IPS-18c (cell line): ENCODE data around the gene PPP2R5C.
"Not testable (repeated sequence)": the region's sequence is repeated elsewhere in the genome, so short reads cannot be mapped to it uniquely, and the experiment has no call there.

ENCODE experiments used
- H3K4me3 ChIP-seq: 2 replicates; pipeline ENCODE4 v1.7.0; 2013; ENCODE audit warnings: low read depth, mild to moderate bottlenecking, low read length, moderate library complexity; ENCODE audit not compliant: insufficient read depth
- H3K9me3 ChIP-seq: one replicate; pipeline ENCODE4 v1.6.1; 2013; ENCODE audit warnings: mild to moderate bottlenecking, low read length, moderate library complexity; ENCODE audit not compliant: control insufficient read depth, insufficient read depth

The PPP2R5C gene

DNA sequence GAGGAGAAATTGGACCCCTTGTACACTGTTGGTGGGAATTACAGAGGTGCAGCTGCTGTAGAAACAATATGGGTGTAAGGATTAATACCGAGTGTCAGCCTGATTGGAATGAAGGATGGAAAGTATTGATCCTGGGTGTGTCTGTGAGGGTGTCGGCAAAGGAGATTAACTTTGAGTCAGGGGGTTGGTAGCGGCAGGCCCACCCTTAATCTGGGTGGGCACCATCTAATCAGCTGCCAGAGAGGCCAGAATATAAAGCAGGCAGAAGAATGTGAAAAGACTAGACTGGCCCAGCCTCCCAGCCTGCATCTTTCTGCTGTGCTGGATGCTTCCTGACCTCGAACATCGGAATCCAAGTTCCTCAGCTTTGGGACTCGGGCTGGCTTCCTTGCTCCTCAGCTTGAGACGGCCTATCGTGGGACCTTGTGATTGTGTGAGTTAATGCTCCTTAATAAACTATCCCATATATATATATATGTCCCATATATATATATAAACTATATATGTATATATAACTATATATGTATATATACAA is 38.4 kb upstream of the PPP2R5C start:
- H3K4me3 ChIP-seq: no peak overlapping the region
- H3K9me3 ChIP-seq: no peaks in the 10 kb centered on the region

DNA sequence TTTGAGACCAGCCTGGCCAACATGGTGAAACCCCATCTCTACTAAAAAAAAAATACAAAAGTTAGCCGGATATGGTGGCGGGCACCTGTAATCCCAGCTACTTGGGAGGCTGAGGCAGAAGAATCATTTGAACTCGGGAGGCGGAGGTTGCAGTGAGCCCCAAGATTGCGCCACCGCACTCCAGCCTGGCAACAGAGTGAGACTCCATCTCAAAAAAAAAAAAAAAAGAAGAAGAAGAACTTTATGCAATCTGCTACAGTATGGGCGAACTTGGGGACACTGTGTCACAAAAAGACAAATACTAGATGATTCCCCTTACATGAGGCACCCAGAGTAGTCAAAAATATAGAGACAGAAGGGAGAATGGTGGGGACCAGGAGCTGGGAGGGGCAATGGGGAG is 35.9 kb upstream of the PPP2R5C start:
- H3K4me3 ChIP-seq, H3K9me3 ChIP-seq: not testable (repeated sequence)

DNA sequence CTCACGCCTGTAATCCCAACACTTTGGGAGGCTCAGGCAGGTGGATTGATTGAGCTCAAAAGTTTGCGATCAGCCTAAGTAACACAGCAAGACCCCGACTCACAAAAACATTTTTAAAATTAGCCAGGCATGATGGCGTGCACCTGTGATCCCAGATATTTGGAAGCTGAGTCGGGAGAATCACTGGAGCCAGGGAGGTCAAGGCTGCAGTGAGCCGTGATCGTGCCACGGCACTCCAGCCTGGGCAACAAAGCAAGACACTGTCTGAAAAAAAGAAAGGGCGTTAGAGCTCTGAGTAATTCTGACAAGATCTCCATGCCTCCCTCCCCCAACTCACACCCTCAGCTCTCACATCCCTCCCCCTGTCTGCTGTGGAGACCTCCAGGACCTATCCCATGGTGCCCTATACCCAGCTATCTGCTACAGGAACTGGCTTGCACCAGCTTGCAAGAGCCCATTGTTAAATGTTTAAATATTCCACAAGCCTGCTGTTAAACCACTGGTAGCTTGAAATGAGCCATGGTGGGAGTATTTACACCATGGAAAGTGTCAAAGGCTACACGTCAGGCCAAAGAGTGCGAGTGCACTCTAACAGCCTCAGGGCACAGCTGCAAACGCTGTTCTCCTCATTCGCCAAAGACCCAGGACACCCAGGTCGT is 35.1 kb upstream of the PPP2R5C start:
- H3K4me3 ChIP-seq: no peak overlapping the region
- H3K9me3 ChIP-seq: no peaks in the 10 kb centered on the region

DNA sequence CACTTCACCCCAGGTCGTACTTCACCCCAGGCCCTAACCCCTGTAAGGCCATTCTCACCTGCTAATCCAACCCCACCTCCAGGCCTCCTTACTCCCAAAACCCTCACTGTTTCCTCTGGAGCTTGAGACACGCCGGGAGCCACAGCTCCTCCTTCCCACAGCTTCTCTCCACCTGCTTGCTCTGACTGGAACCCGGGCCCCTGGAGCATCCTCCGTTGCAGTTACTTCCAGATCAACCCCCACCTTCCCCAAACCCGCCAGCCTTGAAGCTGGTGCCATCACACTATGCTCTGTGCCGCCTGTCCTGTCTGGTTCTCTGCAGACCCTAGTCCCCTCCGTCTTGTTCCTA is 34.6 kb upstream of the PPP2R5C start:
- Histone ChIP-seq H3K4me3 (no peak overlapping the region), H3K9me3 (no peaks in the 10 kb centered on the region)

DNA sequence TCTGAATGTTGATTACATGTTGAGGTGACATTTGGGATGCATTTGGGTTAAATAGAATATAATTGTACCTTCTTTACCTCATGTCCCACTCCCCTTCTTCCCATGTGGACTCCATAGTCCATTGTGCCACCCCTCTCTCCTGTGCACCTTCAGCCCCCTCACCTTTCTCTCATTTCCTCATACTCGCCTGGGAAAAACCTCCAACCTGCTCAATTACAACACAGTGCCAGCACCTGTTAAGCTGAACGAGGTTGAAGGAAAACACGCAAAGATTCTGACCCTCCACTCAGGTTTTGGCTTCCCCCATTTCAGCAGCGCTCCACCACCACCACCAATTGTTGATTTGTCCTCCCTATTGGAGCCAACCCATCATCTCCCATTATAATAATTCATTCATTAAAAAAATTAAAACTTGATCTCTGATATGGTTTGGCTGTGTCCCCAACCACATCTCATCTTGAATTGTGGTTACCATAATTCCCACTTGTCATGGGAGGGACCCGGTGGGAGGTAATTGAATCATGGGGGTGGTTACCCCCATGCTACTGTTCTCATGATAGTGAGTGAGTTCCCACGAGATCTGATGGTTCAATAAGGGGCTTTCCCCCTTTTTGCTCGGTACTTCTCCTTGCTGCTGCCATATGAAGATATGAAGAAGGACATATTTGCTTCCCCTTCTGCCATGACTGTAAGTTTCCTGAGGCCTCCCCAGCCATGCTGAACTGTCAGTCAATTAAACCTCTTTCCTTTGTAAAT is 33.7 kb upstream of the PPP2R5C start:
- no peaks in the 10 kb centered on the region for H3K9me3 ChIP-seq
- no peak overlapping the region for H3K4me3 ChIP-seq

DNA sequence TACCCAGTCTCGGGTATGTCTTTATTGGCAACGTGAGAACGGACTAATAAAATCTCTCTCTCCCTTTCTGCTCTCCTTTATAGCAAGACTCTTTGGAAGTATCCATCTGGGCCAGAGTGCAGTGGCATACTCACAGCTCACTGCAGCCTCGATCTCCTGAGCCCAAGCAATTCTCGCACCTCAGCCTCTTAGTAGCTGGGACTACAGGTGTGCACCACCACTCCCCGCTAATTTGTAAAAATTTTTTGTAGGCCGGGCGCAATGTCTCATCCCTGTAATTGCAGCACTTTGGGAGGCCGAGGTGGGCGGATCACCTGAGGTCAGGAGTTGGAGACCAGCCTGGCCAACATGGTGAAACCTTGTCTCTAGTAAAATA is 33.2 kb upstream of the PPP2R5C start:
- no peaks in the 10 kb centered on the region for H3K9me3 ChIP-seq

DNA sequence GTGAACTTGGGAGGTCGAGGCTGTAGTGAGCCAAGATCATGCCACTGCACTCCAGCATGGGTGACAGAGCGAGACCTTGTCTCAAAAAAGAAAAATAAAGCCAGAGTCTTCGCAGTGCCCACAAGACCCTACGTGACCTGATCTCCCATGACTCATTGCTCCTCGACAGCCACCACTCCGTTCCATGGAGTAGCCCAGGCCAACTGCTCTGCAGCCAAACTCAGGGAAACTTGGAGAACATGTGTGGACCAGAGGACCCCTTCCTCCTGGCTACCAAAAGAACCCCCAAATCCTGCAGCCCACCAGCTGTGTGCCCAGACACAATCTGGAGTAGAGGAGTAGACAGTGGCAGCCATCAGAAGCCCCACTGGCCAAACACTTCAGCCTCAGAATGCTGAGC is 32.1 kb upstream of the PPP2R5C start:
- Histone ChIP-seq H3K4me3 (no peak overlapping the region), H3K9me3 (no peaks in the 10 kb centered on the region)

More for the DNA sequence above, 33.2 kb upstream of the PPP2R5C start:
- no peak overlapping the region for H3K4me3 ChIP-seq

DNA sequence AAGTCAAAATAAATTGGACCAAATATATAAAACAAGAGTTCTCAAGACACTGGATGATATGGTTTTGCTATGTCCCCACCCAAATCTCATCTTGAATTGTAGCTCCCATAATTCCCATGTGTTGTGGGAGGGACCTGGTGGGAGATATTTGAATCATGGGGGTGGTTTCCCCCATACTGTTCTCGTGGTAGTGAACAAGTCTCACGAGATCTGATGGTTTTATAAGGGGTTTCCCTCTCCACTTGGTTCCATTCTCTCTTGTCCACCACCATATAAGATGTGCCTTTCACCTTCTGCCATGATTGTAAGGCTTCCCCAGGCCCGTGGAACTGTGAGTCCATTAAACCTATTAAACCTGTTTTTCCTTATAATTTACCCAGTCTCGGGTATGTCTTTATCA is 31.4 kb upstream of the PPP2R5C start:
- not testable (repeated sequence) for H3K9me3 ChIP-seq, H3K4me3 ChIP-seq

DNA sequence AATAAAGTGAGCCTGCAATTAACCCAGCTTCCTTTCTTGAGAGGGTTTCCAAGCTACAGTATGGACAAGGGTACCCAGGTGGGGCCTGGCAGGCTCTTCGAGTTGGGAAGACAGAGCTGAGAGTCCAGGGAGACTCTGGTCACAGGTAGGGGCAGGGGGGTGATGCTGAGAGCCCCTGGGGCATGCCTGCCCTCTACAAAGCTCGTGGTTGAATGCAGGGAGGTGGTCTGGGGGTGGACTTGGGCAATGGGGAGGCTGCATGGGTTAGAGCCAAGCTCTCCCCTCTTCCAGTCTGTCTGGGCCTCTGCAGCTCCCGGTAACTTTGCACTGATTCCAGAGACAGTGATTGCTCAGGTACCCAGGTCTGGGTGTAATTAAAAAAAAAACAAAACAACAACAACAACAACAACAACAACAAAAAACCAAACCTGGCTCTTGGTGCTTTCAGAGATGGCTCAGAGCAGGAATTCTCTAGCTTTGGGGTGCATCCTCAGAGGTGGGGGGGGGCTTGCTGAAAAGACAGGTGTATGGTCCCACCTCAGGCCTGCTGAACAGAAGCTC is 30.8 kb upstream of the PPP2R5C start:
- Histone ChIP-seq H3K9me3 (no peaks in the 10 kb centered on the region), H3K4me3 (no peak overlapping the region)

DNA sequence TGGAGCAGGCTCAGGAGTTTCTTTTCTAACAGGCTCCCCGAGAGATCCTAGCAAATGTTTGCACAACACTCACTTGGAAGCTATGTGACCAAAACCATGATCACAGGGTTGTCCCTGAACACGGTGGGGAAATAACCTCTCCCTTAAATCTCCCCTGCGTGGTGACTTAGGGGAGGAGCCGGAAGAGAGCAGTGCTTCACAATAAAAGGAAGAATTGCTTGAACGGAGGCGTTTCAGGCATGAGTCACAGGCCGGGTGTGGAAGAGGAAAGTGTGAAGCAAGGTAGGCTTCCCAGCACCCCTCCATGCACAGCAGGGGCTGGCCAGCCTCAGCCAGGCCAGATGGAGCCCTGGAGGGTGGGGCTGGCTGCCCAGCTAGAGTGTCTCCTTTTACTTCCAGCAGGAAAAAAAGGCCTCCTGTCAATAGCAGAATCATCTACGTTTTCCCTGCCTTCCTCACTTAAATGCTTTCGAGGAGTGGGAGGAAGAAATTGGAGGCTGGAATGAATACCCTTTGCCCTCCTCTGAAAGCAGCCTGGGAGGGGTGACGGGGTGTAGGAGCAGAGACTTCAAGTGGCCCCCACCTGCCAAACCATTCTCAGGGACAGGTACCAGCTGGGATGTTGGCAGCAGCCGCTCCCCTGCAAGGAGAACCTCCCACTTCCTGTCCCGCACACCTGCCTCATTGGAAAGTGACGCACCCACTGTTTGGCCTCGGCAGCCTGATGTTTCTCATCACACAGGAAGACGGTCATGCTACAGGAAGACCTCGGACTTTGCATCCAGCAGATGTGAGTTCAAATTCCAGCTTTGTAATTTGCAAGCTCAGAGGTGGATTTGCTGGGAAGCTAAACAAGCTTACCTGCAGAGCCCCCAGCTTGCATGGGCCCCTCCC is 30.1 kb upstream of the PPP2R5C start:
- no peaks in the 10 kb centered on the region for H3K9me3 ChIP-seq
- H3K4me3 ChIP-seq: peak overlapping the region; percentile 9; the same call in 1 of the 2 replicates

DNA sequence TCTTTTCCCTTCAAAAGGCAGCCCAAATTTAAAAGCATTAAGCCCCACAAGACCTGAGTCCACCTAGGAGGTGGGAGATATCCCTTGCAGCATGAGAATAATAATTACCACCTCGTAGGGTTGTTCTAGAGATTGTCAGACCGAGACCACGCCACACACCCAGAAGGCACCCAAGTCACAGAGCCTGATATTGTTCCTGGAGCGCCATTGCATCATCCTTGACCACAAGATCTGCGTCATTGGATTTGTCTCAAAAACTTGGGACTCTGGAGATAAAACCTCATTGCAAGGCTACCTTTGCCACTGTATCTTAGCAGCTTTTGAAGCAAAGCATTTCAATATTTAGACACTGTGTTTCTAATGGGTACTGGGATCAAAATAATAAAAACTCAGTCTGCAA is 29.4 kb upstream of the PPP2R5C start:
- H3K4me3 ChIP-seq: no peak overlapping the region
- H3K9me3 ChIP-seq: no peaks in the 10 kb centered on the region

DNA sequence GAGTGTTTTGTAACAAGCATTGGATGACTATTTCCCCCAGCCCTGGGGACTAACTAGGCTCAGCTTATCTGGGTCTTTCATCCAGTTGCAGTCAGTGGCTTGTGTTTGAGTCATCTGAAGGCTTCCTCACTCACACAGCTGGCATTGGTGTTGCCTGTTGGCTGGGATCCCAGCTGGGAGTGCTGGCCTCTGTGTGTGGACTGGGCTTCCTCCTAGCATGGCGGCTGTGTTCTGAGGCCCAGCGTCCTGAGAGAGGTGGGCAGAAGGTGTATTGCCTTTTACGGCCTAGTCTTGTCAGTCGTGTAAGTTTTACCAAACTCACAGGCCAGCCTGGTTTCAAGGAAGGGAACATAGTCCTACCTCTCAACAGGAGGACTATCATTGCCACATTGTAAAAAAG is 28.3 kb upstream of the PPP2R5C start:
- Histone ChIP-seq H3K9me3 (no peaks in the 10 kb centered on the region), H3K4me3 (no peak overlapping the region)

DNA sequence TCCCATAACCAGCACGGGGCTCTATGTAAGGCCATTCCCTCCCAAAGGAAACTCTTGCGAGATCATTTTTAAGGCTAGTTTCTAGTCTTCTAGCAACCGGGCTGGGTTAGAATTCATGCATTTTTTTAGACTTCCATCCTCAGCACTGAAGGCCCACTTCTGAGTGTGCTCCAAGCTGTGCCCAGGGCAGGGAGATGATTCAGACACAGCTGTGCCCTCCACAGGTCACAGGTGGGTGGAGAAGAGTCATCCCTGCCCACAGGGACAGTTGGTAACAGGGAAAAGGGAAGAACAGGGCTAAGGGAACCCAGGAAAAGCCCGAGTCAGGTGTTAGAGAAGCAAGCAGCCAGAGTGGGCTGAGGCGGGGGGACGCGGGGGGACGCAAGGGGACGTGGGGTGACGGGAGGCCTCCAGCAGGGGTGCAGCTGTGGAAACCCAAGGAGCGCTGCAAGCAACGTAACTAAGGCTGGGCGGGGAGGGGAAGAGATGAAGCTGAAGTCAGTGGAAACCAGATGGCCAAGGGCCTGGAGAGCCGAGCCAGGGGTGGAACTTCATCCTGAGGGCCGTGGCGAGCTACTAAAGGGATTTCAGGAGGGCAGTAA is 27.2 kb upstream of the PPP2R5C start:
- H3K9me3 ChIP-seq: no peaks in the 10 kb centered on the region
- H3K4me3 ChIP-seq: no peak overlapping the region

DNA sequence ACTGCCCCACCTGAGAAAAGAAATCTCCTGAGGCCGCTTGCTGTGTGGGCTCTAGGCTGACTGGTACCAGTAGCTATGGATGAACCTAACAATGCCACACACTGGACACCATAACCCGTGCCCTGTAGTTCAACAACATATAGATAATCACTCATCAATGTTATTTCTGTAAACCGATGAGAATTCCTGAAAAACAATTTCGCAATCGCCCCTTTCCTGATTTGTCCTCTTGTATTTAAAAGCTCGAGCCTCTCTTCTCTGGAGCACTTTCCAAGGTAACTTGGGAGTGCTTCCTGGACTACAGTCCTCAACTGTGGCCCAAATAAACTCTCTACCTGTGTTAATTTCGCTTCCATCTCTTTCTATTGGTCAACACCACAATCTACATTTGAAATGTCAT is 26.1 kb upstream of the PPP2R5C start:
- Histone ChIP-seq H3K9me3 (no peaks in the 10 kb centered on the region), H3K4me3 (no peak overlapping the region)

DNA sequence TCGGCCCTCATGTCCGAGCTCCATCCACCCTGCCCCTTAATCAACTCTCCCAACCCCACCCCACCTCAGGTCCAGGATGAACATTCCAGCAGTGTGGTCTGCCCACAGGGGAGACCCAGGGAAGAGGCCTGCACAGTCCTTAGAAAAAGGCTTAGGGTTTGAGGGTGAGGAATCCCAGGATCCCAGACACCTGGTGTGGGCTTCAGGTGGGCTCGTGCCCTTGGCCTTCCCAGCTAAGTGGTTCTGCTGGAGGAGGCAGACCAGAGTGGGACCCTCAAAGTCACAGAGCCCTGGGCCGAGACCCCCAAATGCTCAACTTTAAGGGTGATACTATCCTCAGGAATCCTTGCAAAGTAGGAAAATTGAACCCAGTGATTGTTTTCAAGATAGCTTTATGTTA is 25.4 kb upstream of the PPP2R5C start:
- Histone ChIP-seq H3K4me3 (no peak overlapping the region), H3K9me3 (peaks cover 3% of the 10 kb centered on the region)

DNA sequence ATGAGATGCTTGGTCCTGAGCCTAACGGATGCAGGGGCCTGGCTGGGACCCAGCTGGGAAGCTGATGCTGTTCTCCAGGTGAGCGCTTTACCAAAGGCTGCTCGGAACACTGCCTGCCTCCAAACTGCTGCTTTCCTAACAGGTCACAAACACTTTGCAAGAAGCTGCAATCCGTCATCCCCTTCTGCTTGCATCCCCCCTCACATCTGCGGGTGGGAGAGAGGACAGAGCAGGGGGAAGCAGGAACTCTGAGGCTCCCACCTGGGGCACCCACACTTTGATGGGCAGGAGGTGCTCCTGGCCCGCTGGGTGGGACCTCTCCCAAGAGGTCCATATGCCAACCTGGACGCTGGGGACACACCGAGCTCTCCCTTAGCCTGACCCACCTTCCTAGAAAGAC is 24.9 kb upstream of the PPP2R5C start:
- Histone ChIP-seq H3K9me3 (peaks cover 3% of the 10 kb centered on the region), H3K4me3 (no peak overlapping the region)
